IMR-90 (cell line): ENCODE results near the gene LBHD2. TPM values are rescaled to one million over a fixed set of nuclear protein-coding genes. Genes with fewer than 3 reads are reported as not detected.
A peak's percentile ranks its signal among the peaks of the same experiment; 100 is the strongest.

Source experiments
- ATAC-seq: fragments of 200-7000 bp; cut with Tn5 transposase; 2 replicates; pipeline ENCODE4 v1.9.1; 2020; ENCODE audit warnings: low read depth, mild to moderate bottlenecking, moderate library complexity
- BruUV-seq: library from RNA; stranded (reverse); fragments of 400-500 nt; replicated peaks from 2 replicates; lab custom pipeline; 2021; lab: Mats Ljungman, UMichigan
- CTCF ChIA-PET: fragments of 300-600 bp; formaldehyde crosslinking; extraction: SDS; loops from one replicate; lab custom pipeline; 2021; ENCODE audit warnings: antibody characterized with exemption; lab: Yijun Ruan, JAX
- POLR2A ChIA-PET: fragments of 300-600 bp; sonication (Branson Sonifier 250); formaldehyde crosslinking; loops from one replicate; lab custom pipeline; 2022; ENCODE audit warnings: antibody characterized with exemption; ENCODE audit not compliant: unreplicated experiment; lab: Charles Lee
- DNase-seq: peaks from one replicate; pipeline ENCODE4 v3.0.0; 2013
- H2AFZ ChIP-seq: replicated peaks from 2 replicates; pipeline ENCODE3; 2013; ENCODE audit warnings: low read length, mild to moderate bottlenecking; ENCODE audit not compliant: poor library complexity
- H2AK5ac ChIP-seq: 2 replicates; pipeline ENCODE4 v1.6.1; 2013; ENCODE audit warnings: low read depth, low read length, inconsistent platforms
- H2AK9ac ChIP-seq: replicated peaks from 2 replicates; pipeline ENCODE3; 2013; ENCODE audit warnings: mild to moderate bottlenecking, low read depth, low read length, moderate library complexity; ENCODE audit not compliant: poor library complexity
- H2BK120ac ChIP-seq: 2 replicates; pipeline ENCODE4 v1.6.1; 2013; ENCODE audit warnings: low read depth, low read length, inconsistent platforms
- H2BK15ac ChIP-seq: 3 replicates; pipeline ENCODE4 v1.6.1; 2013; ENCODE audit warnings: low read depth, low read length, inconsistent platforms
- H2BK20ac ChIP-seq: 2 replicates; pipeline ENCODE4 v1.6.1; 2013; ENCODE audit warnings: low read depth, mild to moderate bottlenecking, inconsistent platforms, low read length, moderate library complexity
- H2BK5ac ChIP-seq: 2 replicates; pipeline ENCODE4 v1.6.1; 2013; ENCODE audit warnings: mild to moderate bottlenecking, low read depth, low read length, inconsistent platforms; ENCODE audit not compliant: poor library complexity, severe bottlenecking
- H3K14ac ChIP-seq: replicated peaks from 2 replicates; pipeline ENCODE4 v1.6.1; 2013; ENCODE audit warnings: low read depth, low read length, inconsistent platforms
- H3K18ac ChIP-seq: 2 replicates; pipeline ENCODE4 v1.6.1; 2013; ENCODE audit warnings: low read depth, low read length, control low read depth
- H3K23ac ChIP-seq: 2 replicates; pipeline ENCODE4 v1.6.1; 2013; ENCODE audit warnings: low read depth, low read length, inconsistent platforms
- H3K27ac ChIP-seq: 2 replicates; pipeline ENCODE4 v1.5.1; 2013; ENCODE audit warnings: mild to moderate bottlenecking, control low read depth, low read length; ENCODE audit not compliant: insufficient read depth
- H3K27me3 ChIP-seq: 2 replicates; pipeline ENCODE4 v1.6.1; 2013; ENCODE audit warnings: low read length; ENCODE audit not compliant: control insufficient read depth, insufficient read depth
- H3K36me3 ChIP-seq: 2 replicates; pipeline ENCODE4 v1.6.1; 2013; ENCODE audit warnings: low read length, mixed read lengths; ENCODE audit not compliant: control insufficient read depth, insufficient read depth
- H3K4ac ChIP-seq: 2 replicates; pipeline ENCODE4 v1.6.1; 2013; ENCODE audit warnings: low read depth, low read length, inconsistent platforms
- H3K4me1 ChIP-seq: 2 replicates; pipeline ENCODE4 v1.6.1; 2013; ENCODE audit warnings: low read length, mixed read lengths; ENCODE audit not compliant: control insufficient read depth, insufficient read depth
- H3K4me2 ChIP-seq: 2 replicates; pipeline ENCODE4 v1.6.1; 2013; ENCODE audit warnings: low read depth, mild to moderate bottlenecking, control low read depth, low read length, moderate library complexity
- H3K4me3 ChIP-seq: 2 replicates; pipeline ENCODE4 v1.5.1; 2013; ENCODE audit warnings: low read depth, mild to moderate bottlenecking, control low read depth, low read length, moderate library complexity; ENCODE audit not compliant: insufficient read depth
- H3K56ac ChIP-seq: 2 replicates; pipeline ENCODE4 v1.6.1; 2013; ENCODE audit warnings: low read length, inconsistent platforms; ENCODE audit not compliant: insufficient read depth; ENCODE audit errors: extremely low read depth
- H3K79me1 ChIP-seq, 2 experiments: 2 replicates each; pipeline ENCODE4 v1.6.1; 2013; ENCODE audit warnings: low read length in 2 of 2, inconsistent platforms in 1 of 2, low read depth in 1 of 2
- H3K9ac ChIP-seq: 2 replicates; pipeline ENCODE4 v1.6.1; 2013; ENCODE audit warnings: low read depth, low read length, control low read depth
- H3K9me1 ChIP-seq: 2 replicates; pipeline ENCODE4 v1.6.1; 2013; ENCODE audit warnings: low read length, inconsistent platforms; ENCODE audit not compliant: insufficient read depth
- H3K9me3 ChIP-seq: 2 replicates; pipeline ENCODE4 v1.6.1; 2013; ENCODE audit warnings: low read length; ENCODE audit not compliant: control insufficient read depth, insufficient read depth
- H4K20me1 ChIP-seq: 2 replicates; pipeline ENCODE4 v1.6.1; 2013; ENCODE audit warnings: low read length, inconsistent platforms; ENCODE audit not compliant: insufficient read depth
- H4K5ac ChIP-seq: 2 replicates; pipeline ENCODE4 v1.6.1; 2013; ENCODE audit warnings: mild to moderate bottlenecking, low read depth, low read length, control low read depth
- H4K8ac ChIP-seq, 2 experiments: 2 replicates each; pipeline ENCODE4 v1.6.1; 2013; ENCODE audit warnings: low read depth in 2 of 2, low read length in 2 of 2, control low read depth in 1 of 2, inconsistent platforms in 1 of 2
- H4K91ac ChIP-seq: 2 replicates; pipeline ENCODE4 v1.6.1; 2013; ENCODE audit warnings: low read depth, low read length, inconsistent platforms; ENCODE audit not compliant: insufficient read depth
- BHLHE40 ChIP-seq: fragments of 150-350 bp; IDR thresholded peaks from 2 replicates; pipeline ENCODE4 v1.6.1; 2016; ENCODE audit warnings: mild to moderate bottlenecking, low read depth, low read length
- CEBPB ChIP-seq: IDR thresholded peaks from 2 replicates; pipeline ENCODE4 v1.6.1; 2012; ENCODE audit warnings: low read depth, low read length, improper control_type of control experiment
- CHD1 ChIP-seq: IDR thresholded peaks from 2 replicates; pipeline ENCODE4 v1.6.1; 2012; ENCODE audit warnings: low read depth, low read length, improper control_type of control experiment
- CTCF ChIP-seq: conservative IDR thresholded peaks from 2 replicates; pipeline ENCODE4 v1.5.1; 2012; ENCODE audit warnings: mild to moderate bottlenecking, low read depth, low read length, improper control_type of control experiment
- ELK1 ChIP-seq: fragments of 150-350 bp; IDR thresholded peaks from 2 replicates; pipeline ENCODE4 v1.6.1; 2016; ENCODE audit warnings: low read depth, mild to moderate bottlenecking, low read length, moderate library complexity, borderline replicate concordance
- FOS ChIP-seq: fragments of 150-350 bp; IDR thresholded peaks from 2 replicates; pipeline ENCODE4 v1.6.1; 2016; ENCODE audit warnings: low read depth, low read length
- MAFK ChIP-seq: IDR thresholded peaks from 2 replicates; pipeline ENCODE4 v1.6.1; 2012; ENCODE audit warnings: low read depth, low read length, improper control_type of control experiment
- MAZ ChIP-seq: IDR thresholded peaks from 2 replicates; pipeline ENCODE4 v1.6.1; 2012; ENCODE audit warnings: low read depth, mild to moderate bottlenecking, low read length, improper control_type of control experiment, moderate library complexity, borderline replicate concordance
- MXI1 ChIP-seq: IDR thresholded peaks from 2 replicates; pipeline ENCODE4 v1.6.1; 2012; ENCODE audit warnings: low read depth, mild to moderate bottlenecking, low read length, moderate library complexity, borderline replicate concordance
- NFE2L2 ChIP-seq: fragments of 150-350 bp; IDR thresholded peaks from 2 replicates; pipeline ENCODE4 v1.6.1; 2016; ENCODE audit warnings: low read depth, mild to moderate bottlenecking, low read length
- POLR2A ChIP-seq: IDR thresholded peaks from 2 replicates; pipeline ENCODE4 v1.6.1; 2012; ENCODE audit warnings: mild to moderate bottlenecking, low read depth, low read length
- RAD21 ChIP-seq: IDR thresholded peaks from 2 replicates; pipeline ENCODE4 v1.6.1; 2012; ENCODE audit warnings: low read length, improper control_type of control experiment
- RCOR1 ChIP-seq: IDR thresholded peaks from 2 replicates; pipeline ENCODE4 v1.6.1; 2012; ENCODE audit warnings: mild to moderate bottlenecking, low read length, improper control_type of control experiment; ENCODE audit not compliant: insufficient replicate concordance
- RFX5 ChIP-seq: IDR thresholded peaks from 2 replicates; pipeline ENCODE4 v1.8.0; 2012; ENCODE audit warnings: low read depth, mild to moderate bottlenecking, low read length, moderate library complexity
- SMC3 ChIP-seq: fragments of 150-350 bp; IDR thresholded peaks from 2 replicates; pipeline ENCODE4 v1.6.1; 2016; ENCODE audit warnings: low read depth, mild to moderate bottlenecking, antibody characterized with exemption, low read length, moderate library complexity
- USF2 ChIP-seq: fragments of 150-350 bp; IDR thresholded peaks from 2 replicates; pipeline ENCODE4 v1.6.1; 2017; ENCODE audit warnings: mild to moderate bottlenecking, antibody characterized with exemption, low read length, low read depth
- WGBS, 2 experiments: methylation state at CpG; one replicate each; pipeline versions ENCODE4 v1.1.5 to v1.1.7; 2013; ENCODE audit warnings: missing lambda C conversion rate in 2 of 2; ENCODE audit not compliant: insufficient read length in 1 of 2; ENCODE audit errors: extremely low coverage in 2 of 2; 5-methylcytosine and 5-hydroxymethylcytosine counted together
- dilution Hi-C: fragments of 300-500 bp; cut with HindIII; formaldehyde crosslinking; loops from one replicate; pipeline ENCODE4 v1.14.3; 2018; ENCODE audit warnings: low sequenced_read_pairs; ENCODE audit not compliant: unreplicated experiment
- in situ Hi-C: fragments of 300-500 bp; cut with MboI; formaldehyde crosslinking; loops from 3 replicates; pipeline ENCODE4 v1.14.3; 2019; ENCODE audit warnings: low sequenced_read_pairs, inconsistent platforms, mixed read lengths
- intact Hi-C: fragments of 100-400 bp; cut with micrococcal nuclease; formaldehyde crosslinking; loops from 2 replicates; pipeline ENCODE4 v1.10.0; 2022
- polyA plus RNA-seq, 3 experiments: library from polyadenylated mRNA; depleted of rRNA; stranded (reverse); fragments of >200 nt; gene quantifications; 2 replicates each; pipeline ENCODE4 v1.2.3, GENCODE V29; 2012; ENCODE audit warnings: low replicate concordance in 1 of 3
- total RNA-seq: library from RNA; depleted of rRNA; stranded (reverse); fragments of >200 nt; gene quantifications from 2 replicates; pipeline ENCODE4 v1.2.3, GENCODE V29; 2012

Gene LBHD2
- total and polyA plus RNA-seq, 2 of the 4 experiments (the other 2 are of a cell fraction): not detected

DNA sequence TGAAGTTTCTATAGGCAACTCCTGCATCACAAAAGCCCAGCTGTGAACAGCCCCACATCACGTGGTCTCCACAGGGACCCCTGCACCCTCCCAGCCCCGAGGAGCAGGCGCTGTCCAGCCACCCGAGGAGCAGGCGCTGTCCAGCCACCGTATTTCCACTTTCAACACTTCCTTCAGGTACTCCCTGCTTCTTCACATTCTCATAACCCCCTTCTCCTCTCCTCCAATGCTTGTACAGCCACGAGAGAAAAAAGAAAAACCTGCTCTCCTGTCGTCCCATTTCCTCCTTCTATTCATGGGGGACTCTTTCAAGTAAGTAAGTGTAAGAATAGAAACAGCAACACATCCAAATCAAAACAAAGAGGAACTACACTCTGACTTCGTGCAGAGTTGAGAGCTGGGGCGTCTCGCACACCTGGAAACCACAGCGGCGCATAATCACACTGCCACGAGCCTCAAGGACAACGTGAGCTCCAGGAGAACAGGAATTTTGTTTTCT, 38.6 kb upstream of the LBHD2 start:
- peak; percentile 44 for ATAC-seq
- dilution Hi-C loops: no loop called here

More for the DNA sequence above, 38.6 kb upstream of the LBHD2 start:
- Histone ChIP-seq H3K4me2 (no peak overlapping the region), H3K9me1 (no peaks in the 10 kb centered on the region; the same call in none of the 2 replicates), H3K4me1 (peaks cover 1% of the 10 kb centered on the region; the same call in 1 of the 2 replicates), H2BK5ac (no peak overlapping the region), H3K23ac (no peak overlapping the region), H3K4ac (no peak overlapping the region), H3K36me3 (peaks cover 8% of the 10 kb centered on the region), H4K8ac (no peak overlapping the region), H3K56ac (no peak overlapping the region), H3K14ac (0 out of 2 replicates have a peak overlapping the region, but pooled peaks have one; percentile 8), H3K27me3 (no peaks in the 10 kb centered on the region), H3K4me3 (no peak overlapping the region), H3K79me1 (peaks cover 16 to 65% of the 10 kb centered on the region in 2 experiments; a peak in 3 of 4 replicates), H2AK9ac (no peak overlapping the region), H3K9me3 (no peaks in the 10 kb centered on the region), H3K18ac (no peak overlapping the region), H2AK5ac (no peak overlapping the region), H4K20me1 (peaks cover 88% of the 10 kb centered on the region), H2BK20ac (no peak overlapping the region), H2BK120ac (no peak overlapping the region), H4K91ac (no peak overlapping the region), H3K27ac (no peak overlapping the region), H4K5ac (no peak overlapping the region), H2AFZ (no peak overlapping the region), H2BK15ac (no peak overlapping the region), H3K9ac (no peak overlapping the region)
- intact Hi-C loops: no loop called here
- no peak for DNase-seq
- in situ Hi-C loops: no loop called here
- no peak for TF ChIP-seq MXI1
- TF ChIP-seq RCOR1: no peak
- TF ChIP-seq CHD1: no peak
- TF ChIP-seq RFX5: no peak
- TF ChIP-seq USF2: no peak
- no peak for TF ChIP-seq CEBPB
- no peak for TF ChIP-seq FOS
- TF ChIP-seq NFE2L2: no peak
- TF ChIP-seq MAZ: no peak
- TF ChIP-seq CTCF: no peak
- TF ChIP-seq POLR2A: no peak
- TF ChIP-seq ELK1: no peak
- TF ChIP-seq BHLHE40: no peak
- TF ChIP-seq MAFK: no peak
- no peak for TF ChIP-seq RAD21
- TF ChIP-seq SMC3: no peak
- no TSS peak for BruUV-seq
- no CpG with 5 or more reads among the region's 15 CpGs for WGBS, 2 experiments
- ChIA-PET POLR2A (no interaction called here), CTCF (no interaction called here)
